Coronary artery (tissue), 2 donors: ENCODE results near the gene AFP.

Source experiments
- DNase-seq: peaks from one replicate; pipeline ENCODE4 v3.0.0-alpha.2; 2017; ENCODE audit warnings: low spot score
- H3K27ac ChIP-seq, 2 donors: fragments of 200-600 bp; sonication (generic); one replicate each; pipeline ENCODE4 v1.5.1; 2016 to 2019
- H3K4me3 ChIP-seq: fragments of 200-600 bp; sonication (generic); 2 replicates; pipeline ENCODE4 v1.5.1; 2016; ENCODE audit warnings: mild to moderate bottlenecking, moderate library complexity
- CTCF ChIP-seq: fragments of 200-600 bp; sonication (generic); IDR thresholded peaks from one replicate; pipeline ENCODE4 v1.5.1; 2019; ENCODE audit warnings: antibody characterized with exemption

Gene AFP

DNA sequence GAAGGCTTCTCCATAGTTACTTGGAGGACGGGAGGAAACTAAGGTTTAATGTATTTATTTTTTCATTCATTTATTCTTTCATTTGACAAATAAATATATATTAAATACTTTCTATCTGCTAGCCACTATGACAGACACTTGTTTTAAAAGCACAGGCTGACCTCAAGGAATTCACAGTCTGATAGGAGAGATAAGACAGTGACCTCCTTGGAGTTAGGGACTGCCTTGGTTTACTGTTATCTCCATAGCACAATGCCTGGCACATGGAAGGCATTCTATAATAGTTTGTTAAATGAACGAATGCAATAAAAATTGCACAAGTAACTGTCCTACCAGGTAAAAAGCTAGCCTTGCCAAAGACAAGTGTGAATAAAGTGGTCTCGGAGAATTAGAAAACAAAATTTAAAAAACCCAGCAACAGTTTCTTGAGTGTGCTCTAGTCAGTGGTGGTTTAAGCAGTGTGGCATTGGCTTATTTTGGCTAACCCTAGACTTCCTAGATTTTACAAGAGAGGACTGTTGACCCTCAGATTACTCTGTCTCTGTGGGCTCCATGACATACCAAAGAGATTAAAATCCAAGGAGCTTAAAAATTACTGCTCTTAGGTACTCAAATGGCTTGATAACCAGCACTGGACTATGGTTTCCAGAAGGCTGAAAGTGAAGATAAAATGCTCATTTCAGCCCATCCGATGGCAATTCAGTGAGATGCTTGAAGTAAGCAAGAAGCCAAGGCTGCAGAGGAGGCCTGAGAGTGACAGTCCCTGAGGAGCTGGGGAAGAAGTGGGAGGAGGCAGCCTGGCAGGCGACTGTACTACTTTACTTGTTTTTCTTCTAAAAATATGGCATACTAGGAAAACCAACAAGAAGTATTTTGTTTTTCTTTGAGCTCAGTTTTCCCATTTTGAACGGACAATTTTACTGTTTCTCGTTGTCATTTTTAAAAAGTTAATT is 9.6 kb downstream of the AFP start:
- TF ChIP-seq CTCF = no peak
- H3K27ac ChIP-seq = no peak overlapping the region
- H3K4me3 ChIP-seq = no peak overlapping the region
- DNase-seq = no peak

GRCh38 chr4:73446336-73446938 is 10.4 kb downstream of the AFP start:
- no peak for DNase-seq
- no peak for TF ChIP-seq CTCF
- Histone ChIP-seq H3K4me3 (no peak overlapping the region), H3K27ac (no peak overlapping the region)

GRCh38 chr4:73447671-73448070 is 11.7 kb downstream of the AFP start:
- no peak overlapping the region for H3K4me3 ChIP-seq
- TF ChIP-seq CTCF = no peak
- no peak overlapping the region for H3K27ac ChIP-seq
- DNase-seq = no peak

DNA sequence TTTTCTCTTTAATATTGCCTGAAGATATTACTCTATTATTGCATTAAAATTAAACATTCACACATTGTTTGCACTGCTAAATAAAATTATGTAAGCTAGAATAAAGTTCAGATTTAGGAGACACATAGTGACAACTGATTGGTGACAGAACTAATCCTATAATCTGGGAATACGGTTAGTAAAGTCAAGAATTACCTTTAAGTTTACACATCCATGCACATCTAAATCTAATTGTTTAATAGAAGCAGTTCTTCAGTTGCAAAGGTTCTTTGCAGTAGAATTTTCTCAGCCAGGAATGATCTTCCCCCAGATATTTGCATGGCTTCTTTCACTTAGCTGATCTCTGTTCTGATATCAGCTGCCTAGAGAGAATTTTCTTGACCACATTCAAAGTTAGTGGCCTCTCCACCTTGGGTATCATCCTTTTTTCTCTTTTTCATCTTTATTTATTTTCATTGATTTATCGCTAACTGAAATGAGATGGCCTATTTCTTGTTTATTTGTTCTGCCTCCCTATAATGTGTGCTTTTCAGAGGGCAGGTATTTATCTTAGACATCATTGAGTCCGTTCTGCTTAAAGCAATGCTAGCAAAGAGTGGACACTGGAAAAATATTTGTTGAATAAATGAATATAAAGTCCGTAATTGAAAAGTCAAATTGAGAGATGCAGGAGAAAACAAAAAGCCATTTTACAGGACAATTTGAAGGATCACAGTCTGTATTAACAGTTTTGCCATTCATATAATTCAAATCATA is 12.6 kb downstream of the AFP start:
- no peak for DNase-seq
- Histone ChIP-seq H3K4me3 (no peak overlapping the region), H3K27ac (no peak overlapping the region)
- no peak for TF ChIP-seq CTCF

- Histone ChIP-seq H3K27ac (peak overlapping the region in 1 of 2 donors; percentile 42), H3K4me3 (no peak overlapping the region)
- no peak for DNase-seq
- TF ChIP-seq CTCF = no peak
Observed at GRCh38 chr4:73450398-73451004, 14.5 kb downstream of the AFP start.

DNA sequence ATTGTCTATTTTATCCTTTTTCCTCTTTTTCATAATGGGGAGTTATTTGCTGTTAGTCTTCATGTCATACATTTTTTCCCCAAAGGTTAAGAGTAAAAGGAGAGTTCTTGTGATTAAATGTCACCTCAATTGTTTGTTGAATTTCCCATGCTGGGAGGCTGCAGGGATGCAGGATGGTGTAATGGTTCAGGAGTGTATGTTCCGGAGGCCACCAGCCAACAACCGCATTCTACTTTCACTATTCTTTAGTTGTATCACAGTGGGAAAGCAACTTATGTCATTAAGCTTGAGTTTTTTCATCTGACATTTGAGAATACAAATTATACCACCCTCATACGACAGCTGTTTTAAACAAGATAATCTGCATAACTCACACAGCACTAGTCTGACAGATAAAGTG is 15.4 kb downstream of the AFP start:
- no peak for DNase-seq
- no peak overlapping the region for H3K4me3 ChIP-seq
- TF ChIP-seq CTCF = no peak
- no peak overlapping the region for H3K27ac ChIP-seq
